ENCODE measurements around the gene ARID2.

ARID2 gene

GRCh38 chr12:45701296-45701695 lies 28.2 kb upstream of the ARID2 start:
- TF ChIP-seq CTCF (IDR thresholded peaks at IDR 0.05; ENCODE audit: low read length): no peak
- TF ChIP-seq EZH2 (IDR thresholded peaks at IDR 0.05; ENCODE audit: borderline replicate concordance, low read length): no peak

GRCh38 chr12:45703942-45704341 lies 25.6 kb upstream of the ARID2 start:
- no peaks in the 10 kb centered on the region for H4K20me1 ChIP-seq (ENCODE audit: insufficient read depth, low read length)
- no peaks in the 10 kb centered on the region for H3K27me3 ChIP-seq (ENCODE audit: insufficient read depth, low read length)
- no peak overlapping the region for H3K4me3 ChIP-seq (ENCODE audit: low read depth, low read length, poor library complexity, severe bottlenecking)
- no peaks in the 10 kb centered on the region for H3K4me1 ChIP-seq (ENCODE audit: insufficient read depth, low read length, severe bottlenecking)
- H3K9me3 ChIP-seq (ENCODE audit: low read length): no peaks in the 10 kb centered on the region
- H3K4me2 ChIP-seq (ENCODE audit: low read length): no peak overlapping the region
- TF ChIP-seq EZH2 (IDR thresholded peaks at IDR 0.05; ENCODE audit: borderline replicate concordance, low read length) (no peak), CTCF (IDR thresholded peaks at IDR 0.05; ENCODE audit: low read length) (no peak)
- no peak overlapping the region for H3K9ac ChIP-seq (ENCODE audit: low read length)
- no peaks in the 10 kb centered on the region for H3K79me2 ChIP-seq (ENCODE audit: insufficient read depth, low read length)
- H2AFZ ChIP-seq (ENCODE audit: low read length): no peak overlapping the region
- H3K27ac ChIP-seq (ENCODE audit: low read depth, low read length, poor library complexity, severe bottlenecking): no peak overlapping the region
- no peaks in the 10 kb centered on the region for H3K36me3 ChIP-seq (ENCODE audit: insufficient read depth, low read length)
- no peaks in the 10 kb centered on the region for H3K9me2 ChIP-seq (ENCODE audit: low read depth, low read length)
- H3F3A ChIP-seq (ENCODE audit: insufficient read depth, low read length): no peaks in the 10 kb centered on the region

More at GRCh38 chr12:45701296-45701695, 28.2 kb upstream of the ARID2 start:
- no peaks in the 10 kb centered on the region for H3K9me2 ChIP-seq (ENCODE audit: low read depth, low read length)
- H3K36me3 ChIP-seq (ENCODE audit: insufficient read depth, low read length): no peaks in the 10 kb centered on the region
- no peak overlapping the region for H3K27ac ChIP-seq (ENCODE audit: low read depth, low read length, poor library complexity, severe bottlenecking)
- no peaks in the 10 kb centered on the region for H3K4me1 ChIP-seq (ENCODE audit: insufficient read depth, low read length, severe bottlenecking)
- no peaks in the 10 kb centered on the region for H3K79me2 ChIP-seq (ENCODE audit: insufficient read depth, low read length)
- H4K20me1 ChIP-seq (ENCODE audit: insufficient read depth, low read length): no peaks in the 10 kb centered on the region
- no peak overlapping the region for H3K4me2 ChIP-seq (ENCODE audit: low read length)
- H2AFZ ChIP-seq (ENCODE audit: low read length): no peak overlapping the region
- no peaks in the 10 kb centered on the region for H3K27me3 ChIP-seq (ENCODE audit: insufficient read depth, low read length)
- no peaks in the 10 kb centered on the region for H3F3A ChIP-seq (ENCODE audit: insufficient read depth, low read length)
- no peak overlapping the region for H3K9ac ChIP-seq (ENCODE audit: low read length)
- no peaks in the 10 kb centered on the region for H3K9me3 ChIP-seq (ENCODE audit: low read length)
- H3K4me3 ChIP-seq (ENCODE audit: low read depth, low read length, poor library complexity, severe bottlenecking): no peak overlapping the region

GRCh38 chr12:45704968-45705367 lies 24.5 kb upstream of the ARID2 start:
- TF ChIP-seq EZH2 (IDR thresholded peaks at IDR 0.05; ENCODE audit: borderline replicate concordance, low read length) (no peak), CTCF (IDR thresholded peaks at IDR 0.05; ENCODE audit: low read length) (no peak)
- H3K36me3 ChIP-seq (ENCODE audit: insufficient read depth, low read length): no peaks in the 10 kb centered on the region
- no peak overlapping the region for H3K9ac ChIP-seq (ENCODE audit: low read length)
- no peaks in the 10 kb centered on the region for H3K9me2 ChIP-seq (ENCODE audit: low read depth, low read length)
- H3F3A ChIP-seq (ENCODE audit: insufficient read depth, low read length): no peaks in the 10 kb centered on the region
- H3K27ac ChIP-seq (ENCODE audit: low read depth, low read length, poor library complexity, severe bottlenecking): no peak overlapping the region
- H3K4me2 ChIP-seq (ENCODE audit: low read length): no peak overlapping the region
- no peaks in the 10 kb centered on the region for H3K27me3 ChIP-seq (ENCODE audit: insufficient read depth, low read length)
- H3K9me3 ChIP-seq (ENCODE audit: low read length): no peaks in the 10 kb centered on the region
- no peaks in the 10 kb centered on the region for H3K4me1 ChIP-seq (ENCODE audit: insufficient read depth, low read length, severe bottlenecking)
- H3K79me2 ChIP-seq (ENCODE audit: insufficient read depth, low read length): no peaks in the 10 kb centered on the region
- no peak overlapping the region for H2AFZ ChIP-seq (ENCODE audit: low read length)
- H4K20me1 ChIP-seq (ENCODE audit: insufficient read depth, low read length): no peaks in the 10 kb centered on the region
- H3K4me3 ChIP-seq (ENCODE audit: low read depth, low read length, poor library complexity, severe bottlenecking): no peak overlapping the region

Data from OCI-LY1 (cell line).